Fibroblast of lung (primary cell): ENCODE data around the gene ONECUT2. TPM values are rescaled to one million over a fixed set of nuclear protein-coding genes. Genes with fewer than 3 reads are reported as not detected.

Source experiments
- DNase-seq, 2 donors: peaks; one replicate each; pipeline versions ENCODE4 v3.0.0 to v3.0.0-alpha.2; 2010; ENCODE audit warnings: low read depth in 2 of 2
- H2AFZ ChIP-seq: 2 replicates; pipeline ENCODE4 v1.5.1; 2012; ENCODE audit warnings: low read length, control low read depth, inconsistent platforms
- H3K27ac ChIP-seq: 2 replicates; pipeline ENCODE4 v1.5.1; 2011; ENCODE audit warnings: low read length, control low read depth; ENCODE audit not compliant: insufficient read depth
- H3K27me3 ChIP-seq: 2 replicates; pipeline ENCODE4 v1.5.1; 2011; ENCODE audit warnings: mild to moderate bottlenecking, low read length; ENCODE audit not compliant: control insufficient read depth, insufficient read depth
- H3K36me3 ChIP-seq: 2 replicates; pipeline ENCODE4 v1.5.1; 2011; ENCODE audit warnings: low read length; ENCODE audit not compliant: control insufficient read depth, insufficient read depth
- H3K4me1 ChIP-seq: 2 replicates; pipeline ENCODE4 v1.5.1; 2011; ENCODE audit warnings: low read length; ENCODE audit not compliant: control insufficient read depth, insufficient read depth; ENCODE audit errors: extremely low read depth
- H3K4me2 ChIP-seq: 2 replicates; pipeline ENCODE4 v1.5.1; 2011; ENCODE audit warnings: low read length, control low read depth; ENCODE audit not compliant: insufficient read depth; ENCODE audit errors: extremely low read depth
- H3K4me3 ChIP-seq, 4 experiments: fragments of 200-600 bp in 1 of 4; sonication (generic) in 1 of 4; replicated peaks in 1 of 4; 2 replicates each; pipeline ENCODE4 v1.5.1; 2011 to 2016; ENCODE audit warnings: low read length in 4 of 4, low read depth in 3 of 4, mild to moderate bottlenecking in 3 of 4, control low read depth in 2 of 4, inconsistent platforms in 1 of 4, mixed read lengths in 1 of 4; ENCODE audit not compliant: insufficient read depth in 1 of 4; ENCODE audit errors: control extremely low read depth in 1 of 4
- H3K79me2 ChIP-seq: 2 replicates; pipeline ENCODE4 v1.5.1; 2012; ENCODE audit warnings: mild to moderate bottlenecking, low read length, inconsistent platforms; ENCODE audit not compliant: control insufficient read depth, insufficient read depth
- H3K9ac ChIP-seq: 2 replicates; pipeline ENCODE4 v1.5.1; 2011; ENCODE audit warnings: mild to moderate bottlenecking, low read length, control low read depth; ENCODE audit not compliant: insufficient read depth
- H3K9me3 ChIP-seq: 2 replicates; pipeline ENCODE4 v1.5.1; 2012; ENCODE audit warnings: low read depth, low read length; ENCODE audit not compliant: control insufficient read depth, insufficient read depth
- H4K20me1 ChIP-seq: 2 replicates; pipeline ENCODE4 v1.5.1; 2011; ENCODE audit warnings: low read length; ENCODE audit not compliant: control insufficient read depth, insufficient read depth; ENCODE audit errors: extremely low read depth
- CTCF ChIP-seq, 2 donors: IDR thresholded peaks in 1 of 2; conservative IDR thresholded peaks in 1 of 2; 1 replicate in 1 of 2; 2 replicates in 1 of 2; pipeline ENCODE4 v1.5.1; 2011 to 2012; ENCODE audit warnings: low read length in 2 of 2, control low read depth in 1 of 2, inconsistent platforms in 1 of 2, low read depth in 1 of 2, mild to moderate bottlenecking in 1 of 2
- EZH2 ChIP-seq: IDR thresholded peaks from 2 replicates; pipeline ENCODE4 v1.5.1; 2012; ENCODE audit warnings: low read length, control low read depth, mild to moderate bottlenecking; ENCODE audit errors: missing control alignments
- polyA plus RNA-seq, 2 donors: library from polyadenylated mRNA; depleted of rRNA in 1 of 2; stranded (reverse) in 1 of 2; unstranded in 1 of 2; fragments of >200 nt; gene quantifications; 2 replicates each; pipeline ENCODE4 v1.2.1, GENCODE V29; 2011 to 2012; ENCODE audit warnings: missing spikeins in 1 of 2
- total RNA-seq: library from RNA; depleted of rRNA; stranded (reverse); fragments of >200 nt; gene quantifications from 2 replicates; pipeline ENCODE4 v1.2.1, GENCODE V29; 2014

Gene ONECUT2
- total and polyA plus RNA-seq, 2 donors (not counting 1 experiment from before 2014, with no cell fraction given) = under 0.01 TPM

DNA sequence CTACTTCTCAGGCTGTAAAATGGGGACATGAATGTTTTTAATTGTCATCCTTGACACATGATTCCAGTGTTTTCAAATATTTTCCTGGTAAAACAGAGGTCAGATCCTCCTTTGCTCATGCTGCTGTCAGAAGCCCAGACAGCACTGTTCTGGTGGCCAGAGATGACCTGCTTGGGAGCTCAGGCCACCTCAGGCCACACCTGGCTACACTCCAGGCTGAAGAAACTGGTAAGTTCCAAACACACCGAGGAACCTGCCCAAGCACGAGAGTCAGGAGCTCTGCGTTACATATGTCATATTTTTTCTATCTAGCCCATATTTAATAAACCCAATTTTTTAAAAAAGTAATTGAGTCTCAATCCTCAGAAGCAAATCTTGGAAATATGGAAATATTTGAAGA, 103.4 kb downstream of the ONECUT2 start:
- Histone ChIP-seq H3K36me3 (no peaks in the 10 kb centered on the region), H3K27me3 (no peaks in the 10 kb centered on the region), H2AFZ (no peak overlapping the region), H3K9me3 (no peaks in the 10 kb centered on the region), H3K9ac (no peak overlapping the region), H3K4me3 (no peak overlapping the region), H3K4me1 (peaks cover 1% of the 10 kb centered on the region), H3K79me2 (no peaks in the 10 kb centered on the region), H4K20me1 (no peaks in the 10 kb centered on the region), H3K27ac (no peak overlapping the region), H3K4me2 (no peak overlapping the region)
- DNase-seq = no peak
- TF ChIP-seq CTCF (conservative IDR thresholded peaks at IDR 0.05 in 1 of 2, IDR thresholded peaks at IDR 0.05 in 1 of 2; ENCODE audit: low read depth in 1 of 2, low read length in 2 of 2) (no peak), EZH2 (no peak)

GRCh38 chr18:57539702-57540101, 104.5 kb downstream of the ONECUT2 start:
- H3K79me2 ChIP-seq = no peaks in the 10 kb centered on the region
- no peaks in the 10 kb centered on the region for H3K27me3 ChIP-seq
- no peak overlapping the region for H3K4me2 ChIP-seq
- H3K36me3 ChIP-seq = no peaks in the 10 kb centered on the region
- no peaks in the 10 kb centered on the region for H3K9me3 ChIP-seq
- DNase-seq = no peak
- H3K4me3 ChIP-seq = no peak overlapping the region
- TF ChIP-seq CTCF (conservative IDR thresholded peaks at IDR 0.05 in 1 of 2, IDR thresholded peaks at IDR 0.05 in 1 of 2; ENCODE audit: low read depth in 1 of 2, low read length in 2 of 2) (no peak), EZH2 (no peak)
- H4K20me1 ChIP-seq = no peaks in the 10 kb centered on the region
- H3K27ac ChIP-seq = no peak overlapping the region
- H2AFZ ChIP-seq = no peak overlapping the region
- H3K4me1 ChIP-seq = no peaks in the 10 kb centered on the region
- no peak overlapping the region for H3K9ac ChIP-seq

Other genes starting within 250 kb of the ONECUT2 start
- gene ST8SIA3, start 82.8 kb upstream of the ONECUT2 start, total RNA-seq = not detected in 2 replicates
- gene ST8SIA3, start 82.8 kb upstream of the ONECUT2 start, polyA plus RNA-seq = not detected in 2 replicates
- gene FECH, start 151.3 kb downstream of the ONECUT2 start, total RNA-seq = 17.7 and 23.8 TPM in 2 replicates
- 44.4 and 52.7 TPM in 2 replicates for gene FECH, start 151.3 kb downstream of the ONECUT2 start, polyA plus RNA-seq
- gene NARS1, start 186.5 kb downstream of the ONECUT2 start, total RNA-seq = 202 and 207 TPM in 2 replicates
- 133 and 140 TPM in 2 replicates for gene NARS1, start 186.5 kb downstream of the ONECUT2 start, polyA plus RNA-seq